Measurements from ENCODE around the gene PAX3. TPM values are rescaled to one million over a fixed set of nuclear protein-coding genes. Genes with fewer than 3 reads are reported as not detected.

PAX3 gene
- total RNA-seq, 1 experiment from 2014 or later = not detected

DNA sequence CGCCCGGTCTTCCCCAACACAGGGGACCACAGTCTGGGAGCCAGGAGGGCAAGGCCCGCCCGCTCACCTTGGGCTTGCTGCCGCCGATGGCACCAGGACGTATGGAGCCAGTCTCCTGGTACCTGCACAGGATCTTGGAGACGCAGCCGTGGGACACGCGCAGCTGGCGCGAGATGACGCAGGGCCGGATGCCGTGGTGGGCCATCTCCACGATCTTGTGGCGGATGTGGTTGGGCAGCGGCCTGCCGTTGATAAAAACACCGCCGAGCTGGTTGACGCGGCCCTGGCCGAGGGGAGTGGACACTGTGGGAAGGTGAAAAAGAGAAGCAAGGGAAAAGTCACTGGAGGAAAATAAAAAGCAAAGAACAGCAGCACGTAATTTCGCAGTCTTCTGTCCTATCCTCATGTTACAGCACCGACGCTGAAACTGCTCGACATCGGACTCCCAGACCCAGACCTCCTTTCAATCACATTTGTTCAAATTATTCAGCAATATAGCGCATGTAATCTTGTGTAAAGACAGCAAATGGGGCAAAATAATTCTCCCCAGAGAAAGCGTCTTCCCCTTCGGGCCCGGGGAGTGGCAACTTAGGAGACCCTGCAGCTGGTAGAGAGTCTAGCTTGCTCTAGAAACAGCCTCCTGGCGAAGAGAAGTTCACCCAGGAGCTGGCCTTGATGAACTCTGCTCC lies 1.7 kb downstream of the PAX3 start:
- TF ChIP-seq MAX (IDR thresholded peaks at IDR 0.05) (no peak), EGR1 (IDR thresholded peaks at IDR 0.05; ENCODE audit: low read depth) (no peak), ZFX (IDR thresholded peaks at IDR 0.05) (no peak), POLR2AphosphoS5 (IDR thresholded peaks at IDR 0.05; ENCODE audit: low read depth, low read length) (no peak), ATF3 (IDR thresholded peaks at IDR 0.05) (no peak), SRF (IDR thresholded peaks at IDR 0.05; ENCODE audit: low read depth) (no peak), ZBTB33 (IDR thresholded peaks at IDR 0.05; ENCODE audit: extremely low read depth, insufficient replicate concordance, low read length) (no peak), YY1 (IDR thresholded peaks at IDR 0.05; ENCODE audit: extremely low read depth, insufficient replicate concordance, low read depth, low read length) (no peak), EZH2 (IDR thresholded peaks at IDR 0.05) (no peak), JUND (IDR thresholded peaks at IDR 0.05) (no peak), REST (IDR thresholded peaks at IDR 0.05; ENCODE audit: low read depth) (no peak), SP1 (IDR thresholded peaks at IDR 0.05; ENCODE audit: low read depth) (no peak), TCF7L2 (IDR thresholded peaks at IDR 0.05; ENCODE audit: borderline replicate concordance, extremely low read depth, insufficient read depth, insufficient read length) (no peak), CEBPB (IDR thresholded peaks at IDR 0.05; ENCODE audit: low read depth) (no peak), SIN3A (IDR thresholded peaks at IDR 0.05; ENCODE audit: low read depth) (no peak)
- TF ChIP-seq, protein P1, sequence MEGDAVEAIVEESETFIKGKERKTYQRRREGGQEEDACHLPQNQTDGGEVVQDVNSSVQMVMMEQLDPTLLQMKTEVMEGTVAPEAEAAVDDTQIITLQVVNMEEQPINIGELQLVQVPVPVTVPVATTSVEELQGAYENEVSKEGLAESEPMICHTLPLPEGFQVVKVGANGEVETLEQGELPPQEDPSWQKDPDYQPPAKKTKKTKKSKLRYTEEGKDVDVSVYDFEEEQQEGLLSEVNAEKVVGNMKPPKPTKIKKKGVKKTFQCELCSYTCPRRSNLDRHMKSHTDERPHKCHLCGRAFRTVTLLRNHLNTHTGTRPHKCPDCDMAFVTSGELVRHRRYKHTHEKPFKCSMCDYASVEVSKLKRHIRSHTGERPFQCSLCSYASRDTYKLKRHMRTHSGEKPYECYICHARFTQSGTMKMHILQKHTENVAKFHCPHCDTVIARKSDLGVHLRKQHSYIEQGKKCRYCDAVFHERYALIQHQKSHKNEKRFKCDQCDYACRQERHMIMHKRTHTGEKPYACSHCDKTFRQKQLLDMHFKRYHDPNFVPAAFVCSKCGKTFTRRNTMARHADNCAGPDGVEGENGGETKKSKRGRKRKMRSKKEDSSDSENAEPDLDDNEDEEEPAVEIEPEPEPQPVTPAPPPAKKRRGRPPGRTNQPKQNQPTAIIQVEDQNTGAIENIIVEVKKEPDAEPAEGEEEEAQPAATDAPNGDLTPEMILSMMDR (IDR thresholded peaks at IDR 0.05 in 2 of 3, conservative IDR thresholded peaks at IDR 0.05 in 1 of 3; ENCODE audit: borderline replicate concordance in 1 of 3, insufficient read depth in 1 of 3, low read depth in 2 of 3, low read length in 2 of 3) = no peak
- Histone ChIP-seq H3K9me2 (ENCODE audit: insufficient read depth) (no peaks in the 10 kb centered on the region), H4K20me1 (ENCODE audit: insufficient read depth) (no peaks in the 10 kb centered on the region), H3K4me1 (ENCODE audit: control insufficient read depth in 1 of 2, insufficient read depth in 2 of 2, low read length in 2 of 2) (no peaks in the 10 kb centered on the region), H3K79me2 (ENCODE audit: insufficient read depth, low read length) (no peaks in the 10 kb centered on the region), H2AFZ (ENCODE audit: low read depth, low read length, poor library complexity, severe bottlenecking) (no peak overlapping the region), H3K27me3 (ENCODE audit: insufficient read depth, low read length) (peaks cover 20% of the 10 kb centered on the region; the same call in 1 of the 2 replicates), H3K36me3 (ENCODE audit: control insufficient read depth in 1 of 2, insufficient read depth in 2 of 2, low read length in 2 of 2) (no peaks in the 10 kb centered on the region), H3K9me3 (ENCODE audit: control insufficient read depth in 1 of 2, insufficient read depth in 1 of 2, low read depth in 1 of 2, low read length in 2 of 2) (no peaks in the 10 kb centered on the region), H3K4me2 (ENCODE audit: low read length) (no peak overlapping the region), H3K27ac (ENCODE audit: low read depth, low read length) (no peak overlapping the region), H3K4me3 (replicated peaks in 1 of 2; ENCODE audit: low read depth in 1 of 2, low read length in 2 of 2) (no peak overlapping the region), H3K9ac (ENCODE audit: low read length) (no peak overlapping the region)
- RAD21 ChIA-PET (ENCODE audit: low non-redundant PET in 1 of 2, low total read pairs in 2 of 2, uncharacterized antibody in 2 of 2, unreplicated experiment in 2 of 2) = no interaction called here
- no TSS peak for BruUV-seq (replicated peaks)
- DNase-seq (ENCODE audit: low read depth, low spot score) = no peak
- POLR2A ChIA-PET = no interaction called here
- intact Hi-C loops (cut with micrococcal nuclease) = no loop called here
- no peak for ATAC-seq
- CTCF ChIA-PET = no interaction called here
